H1 (cell line): ENCODE measurements around the gene SARNP. TPM values are rescaled to one million over a fixed set of nuclear protein-coding genes. Genes with fewer than 3 reads are reported as not detected.

Source experiments
- ASH2L ChIP-seq: fragments of 200-600, 300-600 bp; sonication (generic); IDR thresholded peaks from one replicate; pipeline ENCODE4 v1.7.1; 2017; ENCODE audit warnings: low read length
- CBX5 ChIP-seq: fragments of 300-800, 300-1000 bp; sonication (generic); IDR thresholded peaks from 2 replicates; pipeline ENCODE4 v1.7.1; 2016; ENCODE audit warnings: antibody characterized with exemption, low read length, low read depth
- CEBPB ChIP-seq: IDR thresholded peaks from 2 replicates; pipeline ENCODE4 v1.6.1; 2012; ENCODE audit warnings: low read depth, low read length
- CHD7 ChIP-seq: fragments of 300-600 bp; sonication (generic); IDR thresholded peaks from 2 replicates; pipeline ENCODE4 v1.7.1; 2012; ENCODE audit warnings: low read length, moderate library complexity, mild to moderate bottlenecking, inconsistent platforms; ENCODE audit not compliant: insufficient replicate concordance
- HDAC2 ChIP-seq, 2 experiments: fragments of 300-600 bp in 1 of 2; sonication (generic) in 1 of 2; IDR thresholded peaks; 2 replicates each; pipeline ENCODE4 v1.6.1; 2011 to 2012; ENCODE audit warnings: low read depth in 2 of 2, low read length in 2 of 2, mild to moderate bottlenecking in 2 of 2, moderate library complexity in 2 of 2, borderline replicate concordance in 1 of 2, inconsistent platforms in 1 of 2
- HDAC6 ChIP-seq: IDR thresholded peaks from one replicate; pipeline ENCODE4 v1.7.1; 2012; ENCODE audit warnings: low read depth, mild to moderate bottlenecking, inconsistent platforms, low read length, moderate library complexity
- KDM1A ChIP-seq: fragments of 200-600, 300-600 bp; sonication (generic); IDR thresholded peaks from 2 replicates; pipeline ENCODE4 v1.7.1; 2016; ENCODE audit warnings: mild to moderate bottlenecking, low read length, borderline replicate concordance
- SP4 ChIP-seq: IDR thresholded peaks from 2 replicates; pipeline ENCODE4 v1.6.1; 2012; ENCODE audit warnings: low read length, inconsistent platforms
- ZNF274 ChIP-seq: IDR thresholded peaks from 2 replicates; pipeline ENCODE4 v1.7.0; 2012; ENCODE audit warnings: low read length, borderline replicate concordance; ENCODE audit errors: extremely low read depth
- polyA plus RNA-seq, 7 experiments: library from polyadenylated mRNA; depleted of rRNA in 3 of 7; stranded (reverse) in 5 of 7; unstranded in 2 of 7; fragments of >200 nt in 5 of 7; fragments of 200-250 nt in 2 of 7; gene quantifications; 1 replicate in 5 of 7; 2 replicates in 1 of 7; 4 replicates in 1 of 7; pipeline versions ENCODE4 v1.2.1 to v1.2.3, GENCODE V29; 2011 to 2013; ENCODE audit warnings: missing spikeins in 2 of 7, mixed read lengths in 2 of 7
- total RNA-seq: library from RNA; stranded (reverse); fragmentation: NEBNext Ultra II Directional; extraction: Animal tissue kit (Norgen Biotek cat#: 25700); gene quantifications from 2 replicates; pipeline ENCODE4 v1.2.1, GENCODE V29; 2021

Gene SARNP
- total and polyA plus RNA-seq, 2 of the 8 experiments (the other 6 are each of a cell fraction or from before 2014, with no cell fraction given): 114 to 226 TPM

DNA sequence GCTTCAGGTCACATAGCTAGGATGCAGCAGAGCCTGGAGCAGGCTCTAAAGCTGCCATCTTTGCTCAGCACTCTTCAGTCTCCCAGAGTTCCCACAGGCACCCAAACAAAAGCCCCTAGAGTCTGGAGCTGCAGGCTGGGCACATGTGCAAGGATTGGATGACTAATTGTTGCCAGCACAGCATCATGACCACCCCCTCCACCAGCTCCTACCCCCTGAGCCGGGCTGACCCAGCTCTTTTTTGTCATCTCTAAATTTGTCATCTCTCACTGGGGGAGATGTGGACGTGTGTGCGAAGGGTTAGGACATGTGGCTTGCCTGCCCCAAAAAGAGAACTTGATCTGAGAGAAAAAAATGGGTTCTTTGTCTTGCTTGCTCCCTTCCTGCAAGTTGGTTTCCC lies 29.5 kb upstream of the SARNP start (continued):
- TF ChIP-seq CHD7 (no peak), CEBPB (no peak), SP4 (no peak), CBX5 (no peak), HDAC6 (no peak), ZNF274 (no peak), HDAC2 (IDR thresholded peaks at IDR 0.05; ENCODE audit: borderline replicate concordance in 1 of 2, low read depth in 2 of 2, low read length in 2 of 2) (no peak), KDM1A (no peak), ASH2L (no peak)
